HEK293 (cell line): ENCODE measurements around the gene HNRNPUL1.

Source experiments
- BCL11B ChIP-seq: fragments of 450-650 bp; formaldehyde crosslinking; IDR thresholded peaks from 2 replicates; pipeline ENCODE4 v1.5.1; 2016; ENCODE audit warnings: low read depth, missing biosample characterization, missing genetic modification characterization
- GLI2 ChIP-seq: fragments of 450-650 bp; formaldehyde crosslinking; IDR thresholded peaks from 2 replicates; pipeline ENCODE4; 2017; ENCODE audit warnings: missing biosample characterization, missing genetic modification characterization, low read depth, borderline replicate concordance
- KLF9 ChIP-seq: fragments of 450-650 bp; formaldehyde crosslinking; IDR thresholded peaks from 2 replicates; pipeline ENCODE4 v1.5.1; 2016; ENCODE audit warnings: missing biosample characterization, missing genetic modification characterization, low read depth
- MYNN ChIP-seq: fragments of 450-650 bp; formaldehyde crosslinking; IDR thresholded peaks from 2 replicates; pipeline ENCODE4 v1.5.1; 2016; ENCODE audit warnings: missing biosample characterization, missing genetic modification characterization, borderline replicate concordance
- PATZ1 ChIP-seq: fragments of 450-650 bp; formaldehyde crosslinking; IDR thresholded peaks from 2 replicates; pipeline ENCODE4 v1.5.1; 2016; ENCODE audit warnings: missing biosample characterization, missing genetic modification characterization
- PRDM6 ChIP-seq: fragments of 450-650 bp; formaldehyde crosslinking; IDR thresholded peaks from 2 replicates; pipeline ENCODE4 v1.5.1; 2017; ENCODE audit warnings: missing biosample characterization, missing genetic modification characterization
- SCRT2 ChIP-seq: fragments of 450-650 bp; formaldehyde crosslinking; IDR thresholded peaks from 2 replicates; pipeline ENCODE4 v1.5.1; 2016; ENCODE audit warnings: missing biosample characterization, missing genetic modification characterization
- SP2 ChIP-seq: fragments of 450-650 bp; formaldehyde crosslinking; IDR thresholded peaks from 2 replicates; pipeline ENCODE4 v1.5.1; 2016; ENCODE audit warnings: missing biosample characterization, missing genetic modification characterization
- YY1 ChIP-seq: fragments of 450-650 bp; formaldehyde crosslinking; IDR thresholded peaks from 2 replicates; pipeline ENCODE4 v1.5.1; 2018; ENCODE audit warnings: missing biosample characterization, missing genetic modification characterization
- ZFP3 ChIP-seq: fragments of 450-650 bp; formaldehyde crosslinking; IDR thresholded peaks from 2 replicates; pipeline ENCODE4 v1.5.1; 2016; ENCODE audit warnings: low read depth, missing biosample characterization, missing genetic modification characterization
- ZNF114 ChIP-seq: fragments of 450-650 bp; formaldehyde crosslinking; IDR thresholded peaks from 2 replicates; pipeline ENCODE4 v1.5.0; 2017; ENCODE audit warnings: missing biosample characterization, missing genetic modification characterization
- ZNF184 ChIP-seq: fragments of 450-650 bp; IDR thresholded peaks from 2 replicates; pipeline ENCODE4 v1.5.1; 2018; ENCODE audit warnings: missing biosample characterization, mild to moderate bottlenecking, missing genetic modification characterization
- ZNF24 ChIP-seq: fragments of 450-650 bp; formaldehyde crosslinking; IDR thresholded peaks from 2 replicates; pipeline ENCODE4 v1.5.1; 2016; ENCODE audit warnings: missing biosample characterization, missing genetic modification characterization
- ZNF302 ChIP-seq: fragments of 450-650 bp; formaldehyde crosslinking; IDR thresholded peaks from 2 replicates; pipeline ENCODE4 v1.5.1; 2016; ENCODE audit warnings: missing biosample characterization, missing genetic modification characterization, low read depth
- ZNF366 ChIP-seq: fragments of 450-650 bp; formaldehyde crosslinking; conservative IDR thresholded peaks from 2 replicates; pipeline ENCODE4 v1.5.1; 2016; ENCODE audit warnings: missing biosample characterization, missing genetic modification characterization
- ZNF501 ChIP-seq: fragments of 450-650 bp; formaldehyde crosslinking; IDR thresholded peaks from 2 replicates; pipeline ENCODE4 v1.5.1; 2016; ENCODE audit warnings: missing biosample characterization, missing genetic modification characterization
- ZNF560 ChIP-seq: fragments of 450-650 bp; formaldehyde crosslinking; IDR thresholded peaks from 2 replicates; pipeline ENCODE4 v1.5.1; 2017; ENCODE audit warnings: missing biosample characterization, missing genetic modification characterization, borderline replicate concordance
- ZNF596 ChIP-seq: fragments of 450-650 bp; IDR thresholded peaks from 2 replicates; pipeline ENCODE4 v1.5.0; 2018; ENCODE audit warnings: missing biosample characterization, mild to moderate bottlenecking, missing genetic modification characterization, moderate library complexity
- ZNF639 ChIP-seq: fragments of 450-650 bp; formaldehyde crosslinking; IDR thresholded peaks from 2 replicates; pipeline ENCODE4 v1.5.1; 2016; ENCODE audit warnings: missing biosample characterization, missing genetic modification characterization
- ZNF645 ChIP-seq: fragments of 450-650 bp; formaldehyde crosslinking; IDR thresholded peaks from 2 replicates; pipeline ENCODE4; 2016; ENCODE audit warnings: missing biosample characterization, missing genetic modification characterization
- ZSCAN5A ChIP-seq: fragments of 450-650 bp; formaldehyde crosslinking; IDR thresholded peaks from 2 replicates; pipeline ENCODE4 v1.5.1; 2016; ENCODE audit warnings: missing biosample characterization, missing genetic modification characterization
- TF ChIP-seq, protein P1 (sequence below): fragments of 450-650 bp; formaldehyde crosslinking; IDR thresholded peaks from 2 replicates; pipeline ENCODE4 v1.5.1; 2016; ENCODE audit warnings: missing biosample characterization, missing genetic modification characterization, low read depth
- TF ChIP-seq, protein P2 (sequence below): fragments of 450-650 bp; formaldehyde crosslinking; IDR thresholded peaks from 2 replicates; pipeline ENCODE4 v1.5.1; 2016; ENCODE audit warnings: missing biosample characterization, missing genetic modification characterization

HNRNPUL1 gene

DNA sequence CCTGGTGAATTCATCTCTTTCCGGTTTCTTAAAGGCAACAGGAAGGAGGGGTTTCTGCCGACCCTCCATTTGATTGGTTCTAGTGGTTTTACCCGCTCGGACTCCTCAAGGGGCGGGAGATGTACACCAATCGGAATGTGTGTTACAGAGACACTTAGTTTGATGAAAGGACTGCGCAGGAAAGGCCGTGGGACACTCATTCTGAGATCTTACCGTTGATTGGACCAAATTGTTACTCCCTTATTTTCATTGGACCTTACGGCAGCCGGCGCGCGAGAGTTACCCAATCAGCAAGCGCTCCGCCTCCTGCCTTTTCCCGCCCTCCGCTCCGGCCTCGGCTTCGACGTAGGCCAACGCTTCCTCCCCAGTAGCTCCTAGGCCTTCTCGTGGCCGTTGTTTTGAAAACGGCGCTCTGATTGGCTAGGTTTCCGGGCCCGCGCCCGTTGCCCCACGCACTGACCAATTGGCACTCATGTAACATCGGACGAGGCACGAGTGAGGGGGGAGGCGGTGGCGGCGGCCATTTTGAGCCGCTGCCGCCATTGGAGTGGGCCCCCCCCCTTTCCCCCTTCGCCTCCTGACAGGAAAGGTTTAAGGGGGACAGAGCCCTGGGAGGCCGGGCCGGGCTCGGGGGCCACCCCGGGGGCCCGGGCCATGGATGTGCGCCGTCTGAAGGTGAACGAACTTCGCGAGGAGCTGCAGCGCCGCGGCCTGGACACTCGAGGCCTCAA is at the start of gene HNRNPUL1 (continued):
- TF ChIP-seq PATZ1: peak; percentile 100
- TF ChIP-seq SP2 (tag by site-specific recombination): peak; percentile 96
- no peak for TF ChIP-seq GLI2 (tag by site-specific recombination)
- TF ChIP-seq, protein P1, sequence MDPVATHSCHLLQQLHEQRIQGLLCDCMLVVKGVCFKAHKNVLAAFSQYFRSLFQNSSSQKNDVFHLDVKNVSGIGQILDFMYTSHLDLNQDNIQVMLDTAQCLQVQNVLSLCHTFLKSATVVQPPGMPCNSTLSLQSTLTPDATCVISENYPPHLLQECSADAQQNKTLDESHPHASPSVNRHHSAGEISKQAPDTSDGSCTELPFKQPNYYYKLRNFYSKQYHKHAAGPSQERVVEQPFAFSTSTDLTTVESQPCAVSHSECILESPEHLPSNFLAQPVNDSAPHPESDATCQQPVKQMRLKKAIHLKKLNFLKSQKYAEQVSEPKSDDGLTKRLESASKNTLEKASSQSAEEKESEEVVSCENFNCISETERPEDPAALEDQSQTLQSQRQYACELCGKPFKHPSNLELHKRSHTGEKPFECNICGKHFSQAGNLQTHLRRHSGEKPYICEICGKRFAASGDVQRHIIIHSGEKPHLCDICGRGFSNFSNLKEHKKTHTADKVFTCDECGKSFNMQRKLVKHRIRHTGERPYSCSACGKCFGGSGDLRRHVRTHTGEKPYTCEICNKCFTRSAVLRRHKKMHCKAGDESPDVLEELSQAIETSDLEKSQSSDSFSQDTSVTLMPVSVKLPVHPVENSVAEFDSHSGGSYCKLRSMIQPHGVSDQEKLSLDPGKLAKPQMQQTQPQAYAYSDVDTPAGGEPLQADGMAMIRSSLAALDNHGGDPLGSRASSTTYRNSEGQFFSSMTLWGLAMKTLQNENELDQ: no peak
- peak; percentile 93 for TF ChIP-seq ZNF501 (tag by site-specific recombination)
- TF ChIP-seq BCL11B (tag by site-specific recombination): peak; percentile 88
- peak; percentile 73; the same call in 1 of the 2 replicates for TF ChIP-seq KLF9 (tag by site-specific recombination)
- peak; percentile 100 for TF ChIP-seq YY1 (tag by site-specific recombination)
- TF ChIP-seq MYNN (tag by site-specific recombination): no peak
- TF ChIP-seq, protein P2, sequence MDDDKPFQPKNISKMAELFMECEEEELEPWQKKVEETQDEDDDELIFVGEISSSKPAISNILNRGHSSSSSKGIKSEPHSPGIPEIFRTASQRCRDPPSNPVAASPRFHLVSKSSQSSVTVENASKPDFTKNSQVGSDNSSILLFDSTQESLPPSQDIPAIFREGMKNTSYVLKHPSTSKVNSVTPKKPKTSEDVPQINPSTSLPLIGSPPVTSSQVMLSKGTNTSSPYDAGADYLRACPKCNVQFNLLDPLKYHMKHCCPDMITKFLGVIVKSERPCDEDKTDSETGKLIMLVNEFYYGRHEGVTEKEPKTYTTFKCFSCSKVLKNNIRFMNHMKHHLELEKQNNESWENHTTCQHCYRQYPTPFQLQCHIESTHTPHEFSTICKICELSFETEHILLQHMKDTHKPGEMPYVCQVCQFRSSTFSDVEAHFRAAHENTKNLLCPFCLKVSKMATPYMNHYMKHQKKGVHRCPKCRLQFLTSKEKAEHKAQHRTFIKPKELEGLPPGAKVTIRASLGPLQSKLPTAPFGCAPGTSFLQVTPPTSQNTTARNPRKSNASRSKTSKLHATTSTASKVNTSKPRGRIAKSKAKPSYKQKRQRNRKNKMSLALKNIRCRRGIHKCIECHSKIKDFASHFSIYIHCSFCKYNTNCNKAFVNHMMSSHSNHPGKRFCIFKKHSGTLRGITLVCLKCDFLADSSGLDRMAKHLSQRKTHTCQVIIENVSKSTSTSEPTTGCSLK (tag by site-specific recombination): no peak
- TF ChIP-seq ZNF302 (tag by site-specific recombination): no peak
- TF ChIP-seq ZNF114 (tag by site-specific recombination): no peak
- peak; percentile 54; the same call in 1 of the 2 replicates for TF ChIP-seq ZNF366 (tag by site-specific recombination)
- no peak for TF ChIP-seq ZNF560 (tag by site-specific recombination)
- TF ChIP-seq PRDM6 (tag by site-specific recombination): no peak
- TF ChIP-seq ZNF184 (tag by site-specific recombination): no peak
- peak; percentile 91 for TF ChIP-seq ZNF639 (tag by site-specific recombination)
- no peak for TF ChIP-seq SCRT2 (tag by site-specific recombination)
- TF ChIP-seq ZFP3 (tag by site-specific recombination): no peak
- peak; percentile 74; the same call in 1 of the 2 replicates for TF ChIP-seq ZSCAN5A (tag by site-specific recombination)
- peak; percentile 88 for TF ChIP-seq ZNF24 (tag by site-specific recombination)
- no peak for TF ChIP-seq ZNF596 (tag by site-specific recombination)
- 0 out of 2 replicates have a peak, but pooled peaks have one; percentile 85 for TF ChIP-seq ZNF645
